WTC11 (cell line): ENCODE results near the gene GYS1. TPM values are rescaled to one million over a fixed set of nuclear protein-coding genes. Genes with fewer than 3 reads are reported as not detected.
A peak's percentile ranks its signal among the peaks of the same experiment; 100 is the strongest.
"Not testable (repeated sequence)": the region's sequence is repeated elsewhere in the genome, so short reads cannot be mapped to it uniquely, and the experiment has no call there.

ENCODE experiments used
- ATAC-seq: fragments of 200-7000 bp; cut with Tn5 transposase; 2 replicates; pipeline ENCODE4 v1.10.0; 2021; ENCODE audit warnings: mild to moderate bottlenecking, moderate library complexity
- CTCF ChIA-PET: fragments of 300-600 bp; sonication (Branson Sonifier 250); formaldehyde crosslinking; loops from one replicate; lab custom pipeline; 2021; ENCODE audit warnings: antibody characterized with exemption; lab: Charles Lee
- POLR2A ChIA-PET: fragments of 350-600 bp; sonication (Branson Sonifier 250); formaldehyde crosslinking; loops from one replicate; lab custom pipeline; 2021; ENCODE audit warnings: antibody characterized with exemption; lab: Charles Lee
- DNase-seq: peaks from one replicate; pipeline ENCODE4 v3.0.0; 2021; ENCODE audit warnings: low spot score
- H3K27ac Mint-ChIP-seq: 2 replicates; pipeline ENCODE4 v1.8.0; 2021; ENCODE audit warnings: mixed read lengths
- H3K27me3 Mint-ChIP-seq: 2 replicates; pipeline ENCODE4 v1.8.0; 2021; ENCODE audit warnings: low read depth, mild to moderate bottlenecking, moderate library complexity, mixed read lengths
- H3K36me3 Mint-ChIP-seq: 2 replicates; pipeline ENCODE4 v1.8.0; 2021; ENCODE audit warnings: mixed read lengths
- H3K4me1 Mint-ChIP-seq: 2 replicates; pipeline ENCODE4 v1.8.0; 2022; ENCODE audit warnings: mixed read lengths
- H3K4me3 Mint-ChIP-seq: 2 replicates; pipeline ENCODE4 v1.8.0; 2021; ENCODE audit warnings: mild to moderate bottlenecking, moderate library complexity, mixed read lengths
- H3K9me3 Mint-ChIP-seq: 2 replicates; pipeline ENCODE4 v1.8.0; 2021; ENCODE audit warnings: mixed read lengths
- ESRRA ChIP-seq: sonication (generic); formaldehyde crosslinking; IDR thresholded peaks from 2 replicates; pipeline ENCODE4 v1.8.1; 2022; ENCODE audit warnings: mild to moderate bottlenecking, missing genetic modification reagents, borderline replicate concordance
- GABPB1 ChIP-seq: sonication (generic); formaldehyde crosslinking; IDR thresholded peaks from 2 replicates; pipeline ENCODE4 v1.8.1; 2023; ENCODE audit warnings: mild to moderate bottlenecking, missing genetic modification reagents
- GRHL2 ChIP-seq: fragments of 250-450 bp; sonication (Bioruptor Pico); IDR thresholded peaks from 2 replicates; pipeline ENCODE4 v1.8.0; 2022; ENCODE audit warnings: mild to moderate bottlenecking, moderate library complexity; ENCODE audit not compliant: insufficient replicate concordance, severe bottlenecking
- KAT7 ChIP-seq: sonication (generic); formaldehyde crosslinking; IDR thresholded peaks from 2 replicates; pipeline ENCODE4 v1.8.1; 2023; ENCODE audit warnings: missing genetic modification reagents, mild to moderate bottlenecking, borderline replicate concordance
- NR1H2 ChIP-seq: sonication (generic); formaldehyde crosslinking; IDR thresholded peaks from 2 replicates; pipeline ENCODE4 v1.9.0; 2021; ENCODE audit warnings: mild to moderate bottlenecking, moderate library complexity, missing genetic modification reagents
- ZNF396 ChIP-seq: fragments of 250-450 bp; sonication (Bioruptor Pico); IDR thresholded peaks from 2 replicates; pipeline ENCODE4 v1.8.0; 2021; ENCODE audit warnings: mild to moderate bottlenecking, moderate library complexity, borderline replicate concordance
- ZNF423 ChIP-seq: fragments of 250-450 bp; sonication (Bioruptor Pico); IDR thresholded peaks from 2 replicates; pipeline ENCODE4 v2.1.2; 2022; ENCODE audit warnings: mild to moderate bottlenecking, moderate library complexity
- total RNA-seq: library from RNA; stranded (reverse); gene quantifications from 3 replicates; pipeline ENCODE4 v1.2.3, GENCODE V29; 2021
- TF ChIP-seq, protein P1 (sequence below): sonication (generic); formaldehyde crosslinking; IDR thresholded peaks from 2 replicates; pipeline ENCODE4 v1.8.1; 2022; ENCODE audit warnings: mild to moderate bottlenecking, missing genetic modification reagents, moderate library complexity, borderline replicate concordance
- TF ChIP-seq, protein P2 (sequence below): sonication (generic); formaldehyde crosslinking; IDR thresholded peaks from 2 replicates; pipeline ENCODE4 v1.8.1; 2023; ENCODE audit warnings: mild to moderate bottlenecking, moderate library complexity, missing genetic modification reagents
- TF ChIP-seq, protein P3 (sequence below): sonication (generic); formaldehyde crosslinking; IDR thresholded peaks from 2 replicates; pipeline ENCODE4 v1.8.1; 2022; ENCODE audit warnings: low read depth, missing genetic modification reagents, borderline replicate concordance
- TF ChIP-seq, protein P4 (sequence below): sonication (generic); formaldehyde crosslinking; IDR thresholded peaks from 2 replicates; pipeline ENCODE4 v1.8.0; 2022; ENCODE audit warnings: missing genetic modification reagents
- TF ChIP-seq, protein P5 (sequence below): sonication (generic); formaldehyde crosslinking; IDR thresholded peaks from 2 replicates; pipeline ENCODE4 v1.8.1; 2023; ENCODE audit warnings: mild to moderate bottlenecking, missing genetic modification reagents, moderate library complexity
- TF ChIP-seq, protein P6 (sequence below): sonication (generic); formaldehyde crosslinking; IDR thresholded peaks from 2 replicates; pipeline ENCODE4 v1.8.1; 2022; ENCODE audit warnings: mild to moderate bottlenecking, moderate library complexity, missing genetic modification reagents

The GYS1 gene
- total RNA-seq, 1 experiment from 2014 or later: 52.0 TPM

DNA sequence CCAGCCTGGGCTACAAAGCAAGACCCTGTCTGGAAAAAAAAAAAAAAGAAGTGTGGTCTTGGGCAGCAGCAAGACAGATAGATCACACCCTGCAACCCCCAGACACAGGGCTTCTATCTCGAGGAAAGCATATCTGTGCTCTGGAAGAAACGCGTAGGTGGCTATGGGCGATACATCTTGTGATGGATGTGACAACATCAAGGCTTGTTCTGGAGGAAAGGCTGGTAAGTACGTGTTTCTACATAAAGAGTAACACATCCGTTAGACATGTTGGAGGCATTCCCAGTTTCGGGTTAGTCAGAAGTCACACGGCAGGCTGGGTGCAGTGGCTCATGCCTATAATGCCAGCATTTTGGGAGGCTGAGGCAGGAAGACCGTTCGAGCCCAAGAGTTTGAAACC is 66.2 kb downstream of the GYS1 start:
- H3K4me3 Mint-ChIP-seq: no peak overlapping the region
- H3K9me3 Mint-ChIP-seq: no peaks in the 10 kb centered on the region
- peaks cover 20% of the 10 kb centered on the region for H3K27me3 Mint-ChIP-seq
- TF ChIP-seq, protein P1, sequence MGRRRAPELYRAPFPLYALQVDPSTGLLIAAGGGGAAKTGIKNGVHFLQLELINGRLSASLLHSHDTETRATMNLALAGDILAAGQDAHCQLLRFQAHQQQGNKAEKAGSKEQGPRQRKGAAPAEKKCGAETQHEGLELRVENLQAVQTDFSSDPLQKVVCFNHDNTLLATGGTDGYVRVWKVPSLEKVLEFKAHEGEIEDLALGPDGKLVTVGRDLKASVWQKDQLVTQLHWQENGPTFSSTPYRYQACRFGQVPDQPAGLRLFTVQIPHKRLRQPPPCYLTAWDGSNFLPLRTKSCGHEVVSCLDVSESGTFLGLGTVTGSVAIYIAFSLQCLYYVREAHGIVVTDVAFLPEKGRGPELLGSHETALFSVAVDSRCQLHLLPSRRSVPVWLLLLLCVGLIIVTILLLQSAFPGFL (CRISPR knock-in tag): no peak
- TF ChIP-seq ZNF423 (CRISPR knock-in tag) (no peak), KAT7 (CRISPR knock-in tag) (no peak), GRHL2 (no peak), GABPB1 (no peak), NR1H2 (CRISPR knock-in tag) (no peak), ESRRA (CRISPR knock-in tag) (no peak), ZNF396 (CRISPR knock-in tag) (no peak)
- TF ChIP-seq, protein P2, sequence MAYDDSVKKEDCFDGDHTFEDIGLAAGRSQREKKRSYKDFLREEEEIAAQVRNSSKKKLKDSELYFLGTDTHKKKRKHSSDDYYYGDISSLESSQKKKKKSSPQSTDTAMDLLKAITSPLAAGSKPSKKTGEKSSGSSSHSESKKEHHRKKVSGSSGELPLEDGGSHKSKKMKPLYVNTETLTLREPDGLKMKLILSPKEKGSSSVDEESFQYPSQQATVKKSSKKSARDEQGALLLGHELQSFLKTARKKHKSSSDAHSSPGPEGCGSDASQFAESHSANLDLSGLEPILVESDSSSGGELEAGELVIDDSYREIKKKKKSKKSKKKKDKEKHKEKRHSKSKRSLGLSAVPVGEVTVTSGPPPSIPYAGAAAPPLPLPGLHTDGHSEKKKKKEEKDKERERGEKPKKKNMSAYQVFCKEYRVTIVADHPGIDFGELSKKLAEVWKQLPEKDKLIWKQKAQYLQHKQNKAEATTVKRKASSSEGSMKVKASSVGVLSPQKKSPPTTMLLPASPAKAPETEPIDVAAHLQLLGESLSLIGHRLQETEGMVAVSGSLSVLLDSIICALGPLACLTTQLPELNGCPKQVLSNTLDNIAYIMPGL (CRISPR knock-in tag): no peak
- TF ChIP-seq, protein P3, sequence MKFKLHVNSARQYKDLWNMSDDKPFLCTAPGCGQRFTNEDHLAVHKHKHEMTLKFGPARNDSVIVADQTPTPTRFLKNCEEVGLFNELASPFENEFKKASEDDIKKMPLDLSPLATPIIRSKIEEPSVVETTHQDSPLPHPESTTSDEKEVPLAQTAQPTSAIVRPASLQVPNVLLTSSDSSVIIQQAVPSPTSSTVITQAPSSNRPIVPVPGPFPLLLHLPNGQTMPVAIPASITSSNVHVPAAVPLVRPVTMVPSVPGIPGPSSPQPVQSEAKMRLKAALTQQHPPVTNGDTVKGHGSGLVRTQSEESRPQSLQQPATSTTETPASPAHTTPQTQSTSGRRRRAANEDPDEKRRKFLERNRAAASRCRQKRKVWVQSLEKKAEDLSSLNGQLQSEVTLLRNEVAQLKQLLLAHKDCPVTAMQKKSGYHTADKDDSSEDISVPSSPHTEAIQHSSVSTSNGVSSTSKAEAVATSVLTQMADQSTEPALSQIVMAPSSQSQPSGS (CRISPR knock-in tag): no peak
- TF ChIP-seq, protein P4, sequence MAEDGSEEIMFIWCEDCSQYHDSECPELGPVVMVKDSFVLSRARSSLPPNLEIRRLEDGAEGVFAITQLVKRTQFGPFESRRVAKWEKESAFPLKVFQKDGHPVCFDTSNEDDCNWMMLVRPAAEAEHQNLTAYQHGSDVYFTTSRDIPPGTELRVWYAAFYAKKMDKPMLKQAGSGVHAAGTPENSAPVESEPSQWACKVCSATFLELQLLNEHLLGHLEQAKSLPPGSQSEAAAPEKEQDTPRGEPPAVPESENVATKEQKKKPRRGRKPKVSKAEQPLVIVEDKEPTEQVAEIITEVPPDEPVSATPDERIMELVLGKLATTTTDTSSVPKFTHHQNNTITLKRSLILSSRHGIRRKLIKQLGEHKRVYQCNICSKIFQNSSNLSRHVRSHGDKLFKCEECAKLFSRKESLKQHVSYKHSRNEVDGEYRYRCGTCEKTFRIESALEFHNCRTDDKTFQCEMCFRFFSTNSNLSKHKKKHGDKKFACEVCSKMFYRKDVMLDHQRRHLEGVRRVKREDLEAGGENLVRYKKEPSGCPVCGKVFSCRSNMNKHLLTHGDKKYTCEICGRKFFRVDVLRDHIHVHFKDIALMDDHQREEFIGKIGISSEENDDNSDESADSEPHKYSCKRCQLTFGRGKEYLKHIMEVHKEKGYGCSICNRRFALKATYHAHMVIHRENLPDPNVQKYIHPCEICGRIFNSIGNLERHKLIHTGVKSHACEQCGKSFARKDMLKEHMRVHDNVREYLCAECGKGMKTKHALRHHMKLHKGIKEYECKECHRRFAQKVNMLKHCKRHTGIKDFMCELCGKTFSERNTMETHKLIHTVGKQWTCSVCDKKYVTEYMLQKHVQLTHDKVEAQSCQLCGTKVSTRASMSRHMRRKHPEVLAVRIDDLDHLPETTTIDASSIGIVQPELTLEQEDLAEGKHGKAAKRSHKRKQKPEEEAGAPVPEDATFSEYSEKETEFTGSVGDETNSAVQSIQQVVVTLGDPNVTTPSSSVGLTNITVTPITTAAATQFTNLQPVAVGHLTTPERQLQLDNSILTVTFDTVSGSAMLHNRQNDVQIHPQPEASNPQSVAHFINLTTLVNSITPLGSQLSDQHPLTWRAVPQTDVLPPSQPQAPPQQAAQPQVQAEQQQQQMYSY: no peak
- TF ChIP-seq, protein P5, sequence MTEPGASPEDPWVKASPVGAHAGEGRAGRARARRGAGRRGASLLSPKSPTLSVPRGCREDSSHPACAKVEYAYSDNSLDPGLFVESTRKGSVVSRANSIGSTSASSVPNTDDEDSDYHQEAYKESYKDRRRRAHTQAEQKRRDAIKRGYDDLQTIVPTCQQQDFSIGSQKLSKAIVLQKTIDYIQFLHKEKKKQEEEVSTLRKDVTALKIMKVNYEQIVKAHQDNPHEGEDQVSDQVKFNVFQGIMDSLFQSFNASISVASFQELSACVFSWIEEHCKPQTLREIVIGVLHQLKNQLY (CRISPR knock-in tag): no peak
- TF ChIP-seq, protein P6, sequence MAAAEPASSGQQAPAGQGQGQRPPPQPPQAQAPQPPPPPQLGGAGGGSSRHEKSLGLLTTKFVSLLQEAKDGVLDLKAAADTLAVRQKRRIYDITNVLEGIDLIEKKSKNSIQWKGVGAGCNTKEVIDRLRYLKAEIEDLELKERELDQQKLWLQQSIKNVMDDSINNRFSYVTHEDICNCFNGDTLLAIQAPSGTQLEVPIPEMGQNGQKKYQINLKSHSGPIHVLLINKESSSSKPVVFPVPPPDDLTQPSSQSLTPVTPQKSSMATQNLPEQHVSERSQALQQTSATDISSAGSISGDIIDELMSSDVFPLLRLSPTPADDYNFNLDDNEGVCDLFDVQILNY (CRISPR knock-in tag): no peak
- ChIA-PET CTCF (interaction anchor here (1.1 to 1.7 kb wide), 2 partner anchors 8 to 44 kb away, joined by 4 to 7 read pairs; no protein-coding TSS in a partner anchor), POLR2A (interaction anchor here (0.7 kb wide), 1 partner anchor 72 kb away, joined by 3 read pairs; no protein-coding TSS in a partner anchor)
- peak overlapping the region; percentile 57; the same call in 1 of the 2 replicates for H3K27ac Mint-ChIP-seq
- no peak for DNase-seq
- H3K4me1 Mint-ChIP-seq: no peaks in the 10 kb centered on the region
- peaks cover 3% of the 10 kb centered on the region for H3K36me3 Mint-ChIP-seq
- no peak for ATAC-seq

DNA sequence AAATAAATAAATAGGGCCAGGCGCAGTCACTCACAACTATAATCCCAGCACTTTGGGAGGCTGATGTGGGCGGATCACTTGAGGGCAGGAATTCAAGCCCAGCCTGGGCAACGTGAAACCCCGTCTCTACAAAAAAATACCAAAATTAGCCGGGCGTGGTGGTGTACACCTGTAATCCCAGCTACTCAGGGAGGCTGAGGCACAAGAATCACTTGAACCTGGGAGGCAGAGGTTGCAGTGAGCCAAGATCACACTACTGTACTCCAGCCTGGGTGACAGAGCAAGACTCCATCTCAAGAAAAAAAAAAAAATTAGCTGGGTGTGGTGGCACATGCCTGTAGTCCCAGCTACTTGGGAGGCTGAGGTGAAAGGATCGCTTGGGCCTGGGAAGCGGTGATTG is 67.2 kb downstream of the GYS1 start:
- H3K4me3 Mint-ChIP-seq, DNase-seq, ATAC-seq, H3K9me3 Mint-ChIP-seq, H3K4me1 Mint-ChIP-seq, POLR2A ChIA-PET, H3K27ac Mint-ChIP-seq, H3K36me3 Mint-ChIP-seq: not testable (repeated sequence)
- CTCF ChIA-PET: interaction anchor here (1.3 to 1.7 kb wide), 2 partner anchors 26 to 45 kb away, joined by 4 to 7 read pairs; partner anchors contain the start of gene NUCB1
- peaks cover 10% of the 10 kb centered on the region; the same call in 1 of the 2 replicates for H3K27me3 Mint-ChIP-seq
